ENCODE data around the gene MIOS.

MIOS gene

DNA sequence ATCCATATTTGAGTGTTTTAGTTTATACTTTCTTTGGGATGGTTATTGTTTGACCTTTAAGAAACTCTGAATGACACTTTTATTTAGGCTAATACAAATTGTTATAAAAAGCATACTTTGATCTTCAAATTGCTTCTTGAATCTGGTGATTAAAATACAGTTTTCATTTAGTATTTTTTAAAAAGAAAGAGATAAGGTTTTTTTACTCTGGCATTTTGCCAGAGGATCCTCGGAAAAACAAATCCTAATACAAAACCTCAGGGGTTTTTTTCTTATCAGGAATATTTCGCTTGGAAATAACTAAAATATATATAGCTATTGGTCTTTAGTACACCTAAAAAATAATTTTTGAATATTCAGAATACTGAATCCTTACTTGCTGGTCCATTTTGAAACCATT lies 17.0 kb downstream of the MIOS start:
- DNase-seq (ENCODE audit: low spot score): no peak

DNA sequence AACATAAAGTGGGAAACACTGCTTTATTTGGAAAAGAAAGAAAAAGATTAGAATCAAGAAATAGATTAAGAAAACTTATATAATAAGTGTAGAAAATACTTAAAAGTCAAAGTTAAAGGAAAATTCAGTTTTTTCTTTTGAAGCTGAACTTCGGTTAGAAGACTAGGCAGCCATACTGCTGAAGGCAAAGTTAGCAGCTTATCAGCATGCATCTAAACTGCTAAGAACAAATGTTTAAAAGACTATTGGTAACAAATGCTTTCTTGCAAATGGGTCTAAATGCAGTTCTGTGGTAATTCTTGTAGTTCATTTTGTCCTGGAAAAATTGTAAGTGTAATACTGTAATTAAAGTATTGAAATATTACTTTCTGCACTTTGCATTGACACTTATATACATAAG lies 18.0 kb downstream of the MIOS start:
- no peak for DNase-seq (ENCODE audit: low spot score)

DNA sequence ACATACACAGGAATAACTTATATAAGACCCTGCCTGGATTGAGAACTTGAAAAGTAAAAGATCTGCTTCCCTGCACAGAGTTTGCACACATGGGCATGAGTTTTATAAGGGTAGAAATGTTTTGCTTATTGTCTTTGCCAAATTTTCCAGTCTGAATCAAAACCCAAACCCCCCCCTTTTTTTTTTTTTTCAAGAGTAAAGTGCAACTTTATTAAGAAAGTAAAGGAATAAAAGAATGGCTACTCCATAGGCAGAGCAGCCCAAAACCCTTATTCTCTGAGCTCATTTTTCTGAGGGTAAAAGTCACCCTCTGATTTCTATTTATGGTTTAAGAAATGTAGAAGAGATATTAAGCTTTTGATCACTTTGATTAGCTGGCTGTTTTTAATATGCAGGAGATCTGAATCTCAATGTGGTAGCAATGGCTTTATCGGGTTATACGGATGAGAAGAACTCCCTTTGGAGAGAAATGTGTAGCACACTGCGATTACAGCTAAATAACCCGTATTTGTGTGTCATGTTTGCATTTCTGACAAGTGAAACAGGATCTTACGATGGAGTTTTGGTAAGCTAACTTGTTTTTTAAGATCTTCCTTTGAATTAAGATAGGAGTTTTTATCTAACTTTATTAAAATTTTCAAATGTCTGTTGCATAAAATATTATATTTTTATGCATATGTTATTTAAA lies 18.7 kb downstream of the MIOS start:
- no peak for DNase-seq (ENCODE audit: low spot score)

DNA sequence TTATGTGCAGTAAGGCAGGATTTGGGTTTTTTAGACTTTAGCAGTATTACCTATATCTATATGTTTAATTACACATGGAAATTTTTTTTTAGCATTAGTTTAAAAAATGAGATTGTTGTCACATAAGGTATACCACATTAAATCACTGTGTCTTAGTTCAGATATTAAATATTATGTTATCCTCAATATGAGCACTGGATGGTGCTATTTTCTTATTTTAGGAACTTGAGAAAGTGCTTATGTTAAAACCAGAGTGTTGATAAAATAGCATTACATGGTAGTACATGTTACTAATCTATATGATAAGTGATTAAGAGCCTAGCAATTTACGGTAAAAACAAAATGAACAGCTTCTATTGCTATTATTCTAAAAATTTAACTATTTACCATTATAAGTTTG lies 28.8 kb downstream of the MIOS start:
- peak; percentile 8 for DNase-seq (ENCODE audit: low spot score)

DNA sequence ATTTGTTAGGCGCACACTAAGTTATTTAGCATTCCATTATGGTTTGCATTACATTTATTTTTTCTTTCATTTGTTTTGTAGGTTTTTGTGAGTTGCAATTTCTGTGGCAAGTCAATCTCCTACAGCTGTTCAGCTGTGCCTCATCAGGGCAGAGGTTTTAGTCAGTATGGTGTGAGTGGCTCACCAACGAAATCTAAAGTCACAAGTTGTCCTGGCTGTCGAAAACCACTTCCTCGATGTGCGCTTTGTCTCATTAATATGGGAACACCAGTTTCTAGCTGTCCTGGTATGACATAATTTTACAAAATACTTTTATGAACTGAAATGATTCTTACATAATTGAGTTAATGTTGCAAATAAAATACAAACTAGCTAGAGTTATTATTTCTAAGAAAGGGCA lies 29.5 kb downstream of the MIOS start:
- DNase-seq (ENCODE audit: low spot score): no peak

DNA sequence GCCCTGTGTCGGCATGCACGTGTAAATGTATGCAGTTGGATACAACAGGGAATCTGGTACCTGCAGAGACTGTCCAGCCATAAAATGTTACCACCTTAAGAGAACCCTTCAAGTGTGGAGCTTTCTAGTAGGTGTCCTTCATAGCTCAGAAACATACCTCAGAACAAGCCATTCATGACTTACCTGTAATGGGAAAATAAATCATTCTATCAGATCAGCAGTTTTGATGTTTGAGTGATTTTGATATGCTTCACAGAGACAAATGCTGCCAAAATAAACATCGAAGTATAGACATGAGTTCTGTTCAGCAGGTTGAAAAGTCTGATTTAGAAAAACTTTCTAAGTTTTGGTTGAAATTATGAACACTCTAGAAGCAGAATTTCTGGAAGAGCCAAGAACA lies 40.3 kb downstream of the MIOS start:
- no peak for DNase-seq (ENCODE audit: low spot score)

DNA sequence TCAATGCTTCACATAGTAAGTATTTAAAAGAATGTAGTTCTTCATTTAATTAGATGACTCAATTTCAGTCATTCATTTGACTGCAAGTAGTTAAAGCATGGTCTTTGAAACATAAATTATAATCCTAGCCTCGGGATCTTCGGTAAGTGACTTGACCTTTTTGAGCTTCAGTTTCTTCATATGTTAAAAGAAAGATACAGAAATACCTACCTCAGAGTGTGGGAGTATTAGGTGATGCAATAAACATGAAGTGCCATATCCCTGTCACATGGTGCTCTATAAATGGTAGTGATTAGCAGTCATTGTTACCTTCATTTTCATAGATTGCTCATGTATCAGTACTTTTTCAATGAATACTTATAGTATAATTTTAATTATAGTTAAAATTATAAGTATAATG lies 42.6 kb downstream of the MIOS start:
- DNase-seq (ENCODE audit: low spot score): no peak

DNA sequence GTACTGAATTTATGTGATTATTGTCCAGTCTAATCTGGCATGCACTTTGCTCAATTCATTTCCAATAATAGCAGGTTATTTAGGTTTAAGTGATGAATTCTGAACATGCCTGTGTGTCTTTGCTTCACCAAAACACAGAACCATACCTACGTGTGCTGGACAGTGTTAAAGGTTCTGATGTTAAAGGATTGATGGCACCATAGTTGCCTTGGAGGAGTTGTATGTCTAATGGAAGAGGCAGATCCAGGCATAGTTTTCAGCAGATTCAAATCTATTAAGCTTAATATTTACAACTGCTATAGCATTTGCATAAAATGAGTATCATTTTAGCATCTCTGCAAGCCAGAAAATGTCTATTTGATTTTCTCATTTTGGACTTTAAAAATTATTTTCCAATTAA lies 45.8 kb downstream of the MIOS start:
- no peak for DNase-seq (ENCODE audit: low spot score)

DNA sequence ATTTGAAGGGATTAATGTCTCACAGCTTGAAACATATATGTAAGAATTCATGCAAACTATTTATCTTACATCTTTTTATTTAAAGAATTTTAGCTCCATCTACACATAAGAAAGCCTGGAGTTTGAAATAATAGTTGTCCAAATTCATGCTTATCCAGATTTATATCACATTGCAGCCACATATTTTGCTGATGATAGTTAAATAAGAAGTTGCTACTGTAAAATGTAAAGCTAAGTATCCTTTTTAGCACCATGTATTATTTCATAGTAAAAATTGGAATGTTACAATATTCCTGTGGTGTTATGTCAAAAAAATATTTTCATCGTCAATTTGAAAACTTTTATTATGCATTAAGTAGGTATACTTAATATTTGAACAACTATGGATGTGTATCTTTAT lies 46.5 kb downstream of the MIOS start:
- no peak for DNase-seq (ENCODE audit: low spot score)

DNA sequence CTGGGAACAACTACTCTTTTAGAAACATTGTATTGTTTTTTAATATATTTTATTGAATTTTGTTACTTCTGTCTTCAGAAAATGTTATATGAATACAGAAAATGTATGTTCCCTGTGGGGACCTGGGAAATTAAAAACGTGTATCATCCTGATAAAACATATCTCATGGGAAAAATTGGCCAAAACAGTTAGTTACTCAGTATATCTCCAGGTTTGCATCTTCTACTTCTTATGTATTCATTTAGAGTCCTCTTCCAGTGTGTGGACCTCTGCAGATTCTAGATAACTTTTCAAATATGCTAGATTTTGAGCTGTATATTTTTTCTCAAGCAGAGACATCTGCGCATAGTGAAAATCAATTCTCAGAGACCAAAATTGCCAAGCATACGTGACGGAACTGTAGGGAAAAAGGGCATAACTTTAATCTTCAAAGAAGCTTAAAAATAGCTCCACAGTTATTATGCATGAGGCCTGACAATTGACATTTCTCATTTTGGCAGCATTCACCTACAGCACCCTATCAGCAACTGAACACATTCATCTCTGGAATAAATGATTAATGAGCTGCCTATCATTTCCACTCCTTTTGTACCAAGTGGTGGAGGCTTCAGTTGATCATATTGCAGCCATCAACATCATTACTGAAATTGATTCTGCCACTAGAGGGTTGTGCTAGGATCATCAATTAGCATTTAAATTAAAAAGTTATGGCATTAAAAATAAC lies 47.5 kb downstream of the MIOS start:
- no peak for DNase-seq (ENCODE audit: low spot score)

DNA sequence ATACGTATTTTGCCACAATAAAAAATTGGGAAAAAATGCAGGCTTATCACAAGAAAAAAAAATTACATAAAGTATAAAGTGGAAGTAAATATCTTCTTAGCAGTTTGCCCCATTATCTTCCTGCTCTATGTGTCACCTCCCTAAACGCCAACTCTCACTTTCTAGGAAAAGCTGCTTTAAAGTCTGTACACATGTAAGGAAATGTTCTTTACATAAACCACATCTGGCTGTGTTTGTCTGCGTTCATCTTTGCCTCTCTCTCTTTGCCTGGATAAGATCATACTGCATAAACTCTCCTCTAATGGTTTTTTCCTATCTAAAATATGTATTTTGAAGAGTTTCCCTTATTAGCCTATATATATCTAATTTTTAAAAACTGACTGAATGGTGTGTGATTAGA lies 50.9 kb downstream of the MIOS start:
- no peak for DNase-seq (ENCODE audit: low spot score)

DNA sequence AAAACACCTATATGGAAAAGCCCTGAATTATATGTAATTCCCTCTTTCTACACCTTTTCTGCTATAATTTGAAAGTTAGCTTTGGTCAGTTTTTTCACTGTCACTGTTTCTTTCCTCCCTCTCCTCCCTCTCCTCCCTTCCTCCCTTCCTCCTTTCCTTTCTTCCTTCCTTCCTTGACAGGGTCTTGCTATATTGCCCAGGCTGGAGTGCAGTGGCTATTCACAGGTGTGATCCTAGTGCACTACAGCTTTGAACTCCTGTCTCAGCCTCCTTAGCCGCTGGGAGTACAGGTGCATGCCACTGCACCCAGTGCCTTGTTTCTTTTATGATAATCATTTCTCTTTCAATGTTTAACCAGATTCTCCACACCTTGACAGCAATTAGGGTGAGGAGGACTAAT lies 51.7 kb downstream of the MIOS start:
- DNase-seq (ENCODE audit: low spot score): no peak

DNA sequence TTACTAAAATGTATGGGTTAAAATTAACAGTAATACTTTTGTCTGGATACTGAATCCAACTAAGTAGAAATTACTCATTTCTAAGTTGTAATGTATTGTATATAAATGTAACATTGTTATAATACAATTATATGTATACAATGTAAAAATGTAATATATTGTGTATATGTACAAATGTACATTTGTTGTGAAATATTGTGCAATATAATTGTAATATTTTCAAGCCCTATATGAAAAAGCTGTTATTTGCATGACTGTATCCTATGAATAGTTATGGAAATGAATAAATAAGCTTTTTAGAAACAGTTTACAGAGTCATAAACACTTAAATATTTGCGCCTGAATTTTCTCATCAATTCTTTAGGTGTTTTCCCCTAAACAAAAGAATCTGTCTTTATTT lies 53.6 kb downstream of the MIOS start:
- DNase-seq (ENCODE audit: low spot score): no peak

DNA sequence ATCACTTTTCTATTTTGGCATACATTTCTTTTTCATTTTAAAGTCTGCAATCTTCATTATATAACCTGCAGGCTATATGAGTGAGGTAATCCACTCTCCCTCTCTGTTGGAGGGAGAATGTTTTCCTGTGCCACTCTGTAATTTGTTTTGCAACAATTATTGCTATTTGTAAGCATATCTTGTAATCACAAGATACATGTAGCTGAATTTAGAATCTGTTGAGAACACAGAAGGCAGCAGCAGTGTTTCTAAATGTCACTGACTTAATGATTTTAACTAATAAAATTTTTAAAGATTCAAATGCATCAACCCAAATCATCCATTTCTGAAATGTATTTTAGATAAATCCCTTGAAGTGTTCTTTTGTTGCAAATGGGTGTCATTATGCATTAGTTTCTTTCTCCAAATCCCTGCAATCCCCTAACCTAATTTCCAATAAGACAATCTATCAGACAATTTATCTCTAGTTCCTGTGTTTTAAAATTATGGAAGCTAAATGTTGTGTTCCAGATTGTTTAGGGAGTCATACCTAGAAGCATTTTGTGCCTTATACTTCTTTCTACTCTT lies 54.0 kb downstream of the MIOS start:
- no peak for DNase-seq (ENCODE audit: low spot score)

DNA sequence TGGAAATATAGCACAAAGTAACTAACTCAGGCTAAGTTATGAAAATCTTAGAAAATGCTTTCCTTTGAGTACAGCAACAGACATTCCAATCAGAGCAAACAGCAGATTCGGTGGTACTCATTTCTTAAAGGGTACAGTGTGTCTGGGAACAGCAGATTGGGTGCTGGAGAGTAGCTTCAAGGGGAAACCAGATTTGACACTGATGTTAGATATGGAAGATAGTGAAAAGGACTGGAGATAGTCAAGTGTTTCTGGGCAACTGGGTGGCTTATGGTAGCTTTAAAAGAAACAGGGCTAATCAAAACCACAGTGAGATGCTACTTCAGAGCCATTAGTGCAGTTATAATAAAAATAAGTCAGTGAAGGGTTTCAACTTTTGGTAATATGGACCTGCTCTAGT lies 61.8 kb downstream of the MIOS start:
- no peak for DNase-seq (ENCODE audit: low spot score)

DNA sequence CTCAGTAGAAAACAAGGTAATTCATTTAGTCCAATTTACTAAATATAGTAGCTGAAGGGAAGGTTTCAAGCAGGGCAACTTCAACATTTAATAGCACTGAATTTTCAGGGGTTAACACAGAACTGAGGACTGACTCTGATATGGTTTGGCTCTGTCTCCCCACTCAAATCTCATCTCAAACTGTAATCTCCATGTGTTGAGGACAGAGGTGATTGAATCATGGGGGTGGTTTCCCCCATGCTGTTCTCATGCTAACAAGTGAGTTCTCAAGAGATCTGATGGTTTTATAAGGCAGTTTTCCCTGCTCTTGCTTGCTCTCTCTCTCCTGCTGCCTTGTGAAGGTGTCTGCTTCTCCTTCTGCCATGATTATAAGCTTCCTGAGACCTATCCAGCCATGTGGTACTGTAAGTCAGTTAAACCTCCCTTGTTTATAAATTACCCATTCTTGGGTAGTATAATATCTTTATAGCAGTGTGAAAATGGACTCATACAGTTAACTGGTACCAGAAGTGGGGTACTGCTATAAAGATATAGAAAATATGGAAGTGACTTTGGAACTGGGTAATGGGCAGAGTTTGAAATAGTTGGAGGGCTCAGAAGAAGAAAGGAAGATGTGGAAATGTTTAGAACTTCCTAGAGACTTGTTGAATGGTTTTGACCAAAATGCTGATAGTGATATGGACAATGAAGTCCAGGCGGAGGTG lies 64.1 kb downstream of the MIOS start:
- DNase-seq (ENCODE audit: low spot score): no peak

DNA sequence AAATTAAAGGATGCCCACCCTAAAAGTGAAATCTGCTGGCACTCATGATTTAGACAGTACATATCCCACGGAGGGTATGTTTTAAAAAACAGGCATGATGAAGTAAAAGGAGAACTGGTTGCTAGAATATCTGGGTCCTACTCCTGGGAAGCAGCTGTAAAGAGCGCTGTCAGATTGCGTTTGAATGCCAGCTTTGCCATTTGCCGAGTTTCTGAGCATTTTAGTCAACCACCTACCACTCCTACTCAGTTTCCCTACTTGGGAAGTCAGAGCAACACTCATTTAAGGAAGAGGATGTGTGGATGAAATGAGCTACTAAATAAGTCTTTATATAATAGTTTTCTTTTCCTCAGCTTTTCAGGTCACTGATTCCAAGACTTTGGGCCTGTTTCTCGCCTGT lies 72.7 kb downstream of the MIOS start:
- no peak for DNase-seq (ENCODE audit: low spot score)

DNA sequence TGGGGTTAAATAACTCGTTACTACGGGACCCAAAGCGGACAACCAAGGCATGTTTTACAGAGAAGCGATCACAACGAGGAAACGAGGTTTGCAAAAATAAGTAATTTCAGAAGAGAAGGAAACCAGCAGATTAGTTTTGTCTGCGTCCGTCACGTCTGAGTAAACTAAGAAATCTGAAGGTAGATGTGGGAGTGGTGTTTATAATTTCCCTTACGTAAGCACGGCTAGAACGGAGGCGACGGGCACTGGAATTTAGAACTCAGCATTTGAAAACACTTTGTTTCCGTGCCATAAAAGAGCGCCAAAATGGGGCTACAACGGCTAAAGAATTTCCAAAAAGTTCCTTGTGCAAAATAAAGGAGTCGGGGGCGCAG lies 73.2 kb downstream of the MIOS start:
- DNase-seq (ENCODE audit: low spot score): peak; percentile 41

DNA sequence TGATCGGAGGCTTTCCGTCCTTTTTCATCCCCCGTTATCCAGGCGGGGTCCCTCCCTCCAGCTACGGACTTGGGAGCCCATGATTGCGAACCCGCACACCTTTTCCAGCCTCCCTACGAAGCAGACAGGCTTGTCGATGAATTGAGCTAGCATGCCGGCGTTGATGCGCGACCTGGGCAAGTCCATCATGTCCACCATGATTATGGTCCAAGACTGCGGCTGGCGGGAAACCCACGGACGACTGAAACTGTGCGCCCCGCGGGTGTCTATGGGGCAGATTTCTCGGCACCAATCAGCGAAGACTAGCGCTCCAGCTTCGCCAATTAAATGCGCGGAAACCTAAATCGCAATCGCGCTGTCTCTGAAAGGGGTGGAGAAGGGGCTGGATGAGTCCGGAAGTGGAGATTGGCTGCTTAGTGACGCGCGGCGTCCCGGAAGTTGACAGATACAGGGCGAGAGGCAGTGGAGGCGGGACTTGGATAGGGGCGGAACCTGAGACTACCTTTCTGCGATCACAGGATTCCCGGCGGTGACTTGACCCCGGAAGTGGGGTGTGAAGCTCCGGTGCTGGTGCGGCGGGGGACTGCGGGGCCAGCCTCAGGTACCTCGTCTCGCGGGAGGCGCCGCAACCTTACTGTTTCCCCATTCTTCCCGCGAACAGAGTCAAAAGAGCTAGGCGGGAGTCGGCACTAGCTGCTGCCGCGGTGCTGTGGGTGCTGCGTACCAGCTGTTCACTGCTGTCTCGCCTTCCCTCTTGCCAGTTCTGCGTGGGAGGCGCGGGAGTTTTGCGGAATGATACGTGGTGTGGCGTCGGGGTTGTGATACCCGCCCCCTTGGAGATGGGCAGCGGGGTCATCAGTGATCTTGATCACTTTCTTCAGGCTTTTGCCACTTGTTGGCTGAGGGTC lies 73.8 kb downstream of the MIOS start, which contains the start of gene UMAD1:
TSS of gene UMAD1 (plus strand) at position 532 of the 908 bp plus-strand sequence. CDS start 32,620 bp downstream, outside the sequence.
- peak; percentile 99 for DNase-seq (ENCODE audit: low spot score)

DNA sequence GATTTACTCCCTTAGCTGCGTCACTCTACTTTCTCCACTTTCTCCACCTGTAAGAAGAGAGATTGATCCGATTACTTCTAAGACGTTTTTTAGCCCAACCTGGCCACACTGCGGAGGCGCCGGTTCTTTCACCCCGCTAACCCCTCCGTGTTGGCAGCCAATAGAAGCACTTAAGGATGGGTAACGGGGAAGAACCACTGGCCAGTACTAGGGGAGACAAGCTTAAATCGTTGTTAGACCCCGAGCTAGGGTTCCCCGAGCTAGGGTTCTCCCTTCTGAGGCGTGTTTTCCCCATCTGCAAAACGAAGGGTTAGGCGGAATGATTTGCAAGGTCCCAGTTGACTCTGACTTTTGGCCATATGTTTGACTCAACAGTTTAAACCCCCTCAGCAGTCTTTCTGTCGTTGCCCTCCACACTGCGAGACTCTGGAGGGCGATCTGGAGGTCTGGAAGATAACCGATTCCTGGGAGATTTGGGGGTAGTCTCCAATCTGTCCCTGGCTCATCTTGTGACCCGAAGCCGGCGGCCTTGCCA lies 74.5 kb downstream of the MIOS start:
- DNase-seq (ENCODE audit: low spot score): no peak

DNA sequence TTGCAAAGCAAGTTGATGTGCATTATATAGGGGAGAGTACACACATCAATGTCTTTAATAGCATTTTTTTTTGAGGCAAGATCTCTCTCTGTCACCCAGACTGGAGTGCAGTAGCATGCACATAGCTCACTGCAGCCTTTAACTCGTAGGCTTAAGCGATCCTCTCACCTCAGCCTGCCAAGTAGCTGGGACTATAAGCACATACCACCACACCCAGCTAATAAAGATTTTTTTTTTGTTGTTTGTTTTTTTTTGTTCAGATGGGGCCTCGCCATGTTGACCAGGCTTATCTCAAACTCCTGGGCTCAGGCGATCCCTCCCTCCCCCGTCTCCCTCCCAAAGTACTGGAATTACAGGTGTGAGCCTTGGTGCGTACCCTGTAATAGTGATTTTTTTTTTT lies 75.4 kb downstream of the MIOS start:
- no peak for DNase-seq (ENCODE audit: low spot score)

All from CD4-positive, alpha-beta T cell treated with Interleukin-6 at 100 ng/mL for 8 hours (primary cell).